Testis (tissue), 2 donors: ENCODE data around the gene PTN.

ENCODE experiments used
- POLR2A ChIP-seq: fragments of 450-650 bp; IDR thresholded peaks from one replicate; pipeline ENCODE4 v1.6.1; 2017; ENCODE audit warnings: antibody characterized with exemption, mild to moderate bottlenecking, moderate library complexity
- TF ChIP-seq, protein P1 (sequence below), 3 experiments: fragments of 450-650 bp in 2 of 3; fragments of 200-600 bp in 1 of 3; sonication (generic) in 1 of 3; IDR thresholded peaks; one replicate each; pipeline ENCODE4 v1.5.1; 2016 to 2019; ENCODE audit warnings: antibody characterized with exemption in 3 of 3, mild to moderate bottlenecking in 2 of 3, moderate library complexity in 1 of 3

DNA sequence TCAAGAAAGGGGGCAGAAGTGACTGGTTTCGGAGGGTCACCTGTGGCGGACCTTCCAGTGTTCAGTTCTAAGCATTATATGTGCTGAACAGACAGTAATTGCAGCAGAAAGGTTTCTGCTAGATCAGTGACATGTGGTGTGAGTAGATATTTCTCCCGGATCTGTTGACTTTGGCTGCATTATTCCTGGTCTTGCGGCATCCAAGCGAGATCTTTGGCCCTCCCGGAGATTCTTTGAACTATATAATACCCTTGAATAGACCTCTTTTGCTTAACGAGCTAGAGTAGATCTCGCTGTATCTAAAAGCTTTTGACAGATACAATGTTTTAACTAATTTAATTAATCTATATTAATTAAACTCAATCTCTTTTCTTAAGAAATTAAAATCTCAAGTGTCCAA is 99.8 kb downstream of the PTN start:
- TF ChIP-seq, protein P1, sequence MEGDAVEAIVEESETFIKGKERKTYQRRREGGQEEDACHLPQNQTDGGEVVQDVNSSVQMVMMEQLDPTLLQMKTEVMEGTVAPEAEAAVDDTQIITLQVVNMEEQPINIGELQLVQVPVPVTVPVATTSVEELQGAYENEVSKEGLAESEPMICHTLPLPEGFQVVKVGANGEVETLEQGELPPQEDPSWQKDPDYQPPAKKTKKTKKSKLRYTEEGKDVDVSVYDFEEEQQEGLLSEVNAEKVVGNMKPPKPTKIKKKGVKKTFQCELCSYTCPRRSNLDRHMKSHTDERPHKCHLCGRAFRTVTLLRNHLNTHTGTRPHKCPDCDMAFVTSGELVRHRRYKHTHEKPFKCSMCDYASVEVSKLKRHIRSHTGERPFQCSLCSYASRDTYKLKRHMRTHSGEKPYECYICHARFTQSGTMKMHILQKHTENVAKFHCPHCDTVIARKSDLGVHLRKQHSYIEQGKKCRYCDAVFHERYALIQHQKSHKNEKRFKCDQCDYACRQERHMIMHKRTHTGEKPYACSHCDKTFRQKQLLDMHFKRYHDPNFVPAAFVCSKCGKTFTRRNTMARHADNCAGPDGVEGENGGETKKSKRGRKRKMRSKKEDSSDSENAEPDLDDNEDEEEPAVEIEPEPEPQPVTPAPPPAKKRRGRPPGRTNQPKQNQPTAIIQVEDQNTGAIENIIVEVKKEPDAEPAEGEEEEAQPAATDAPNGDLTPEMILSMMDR (IDR thresholded peaks at IDR 0.05), result no peak
- no peak for TF ChIP-seq POLR2A
